MCF 10A (cell line): Measurements from ENCODE around the gene INTS6L. TPM values are rescaled to one million over a fixed set of nuclear protein-coding genes. Genes with fewer than 3 reads are reported as not detected.

Experiments used
- Bru-seq: library from RNA; stranded (reverse); fragments of 400-500 nt; gene quantifications from one replicate; lab custom pipeline; 2021; lab: Mats Ljungman, UMichigan
- BruChase-seq, 2 experiments: library from RNA; stranded (reverse); fragments of 400-500 nt; gene quantifications; one replicate each; lab custom pipeline; 2021; lab: Mats Ljungman, UMichigan
- BruUV-seq: library from RNA; stranded (reverse); fragments of 400-500 nt; replicated peaks from 2 replicates; lab custom pipeline; 2021; lab: Mats Ljungman, UMichigan
- CTCF ChIA-PET: fragments of 300-600 bp; sonication (Branson Sonifier 250); formaldehyde crosslinking; extraction: SDS; loops from one replicate; lab custom pipeline; 2021; ENCODE audit warnings: antibody characterized with exemption, inconsistent platforms; lab: Yijun Ruan, JAX
- POLR2A ChIA-PET: fragments of 300-600, 350-650 bp; sonication (Branson Sonifier 250); formaldehyde crosslinking; extraction: SDS; loops from one replicate; lab custom pipeline; 2020; ENCODE audit warnings: antibody characterized with exemption, inconsistent platforms; lab: Yijun Ruan, JAX
- DNase-seq: peaks from one replicate; pipeline ENCODE4 v3.0.0-alpha.2; 2018; ENCODE audit not compliant: unreplicated experiment
- H3K27ac Mint-ChIP-seq: one replicate; pipeline ENCODE4 v1.8.0; 2022; ENCODE audit warnings: mild to moderate bottlenecking, low read depth, mixed read lengths; ENCODE audit not compliant: unreplicated experiment
- H3K27me3 Mint-ChIP-seq: one replicate; pipeline ENCODE4 v1.8.0; 2022; ENCODE audit warnings: mixed read lengths; ENCODE audit not compliant: insufficient read depth, unreplicated experiment
- H3K36me3 Mint-ChIP-seq: one replicate; pipeline ENCODE4 v1.8.0; 2022; ENCODE audit warnings: mild to moderate bottlenecking, moderate library complexity, mixed read lengths; ENCODE audit not compliant: insufficient read depth, unreplicated experiment
- H3K4me1 Mint-ChIP-seq: one replicate; pipeline ENCODE4 v1.8.0; 2022; ENCODE audit warnings: mixed read lengths; ENCODE audit not compliant: insufficient read depth, unreplicated experiment
- H3K4me3 Mint-ChIP-seq: one replicate; pipeline ENCODE4 v1.8.0; 2022; ENCODE audit warnings: mild to moderate bottlenecking, moderate library complexity, mixed read lengths; ENCODE audit not compliant: unreplicated experiment
- H3K9me3 Mint-ChIP-seq: one replicate; pipeline ENCODE4 v1.8.0; 2022; ENCODE audit warnings: mixed read lengths; ENCODE audit not compliant: unreplicated experiment
- intact Hi-C: fragments of 100-400 bp; cut with micrococcal nuclease; formaldehyde crosslinking; loops from 2 replicates; pipeline ENCODE4 v1.14.1; 2022
- long read RNA-seq: library from polyadenylated mRNA; stranded (forward); transcript quantifications from one replicate; pipeline ENCODE4 v2.0.0, GENCODE V29; 2022
- total RNA-seq: library from RNA; stranded (reverse); gene quantifications from 2 replicates; pipeline ENCODE4 v1.2.3, GENCODE V29; 2022
- TF ChIP-seq, protein P1 (sequence below): fragments of 200-600 bp; IDR thresholded peaks from one replicate; pipeline ENCODE4 v1.8.0; 2022; ENCODE audit warnings: antibody characterized with exemption, mild to moderate bottlenecking; ENCODE audit not compliant: unreplicated experiment

Gene INTS6L, protein sequence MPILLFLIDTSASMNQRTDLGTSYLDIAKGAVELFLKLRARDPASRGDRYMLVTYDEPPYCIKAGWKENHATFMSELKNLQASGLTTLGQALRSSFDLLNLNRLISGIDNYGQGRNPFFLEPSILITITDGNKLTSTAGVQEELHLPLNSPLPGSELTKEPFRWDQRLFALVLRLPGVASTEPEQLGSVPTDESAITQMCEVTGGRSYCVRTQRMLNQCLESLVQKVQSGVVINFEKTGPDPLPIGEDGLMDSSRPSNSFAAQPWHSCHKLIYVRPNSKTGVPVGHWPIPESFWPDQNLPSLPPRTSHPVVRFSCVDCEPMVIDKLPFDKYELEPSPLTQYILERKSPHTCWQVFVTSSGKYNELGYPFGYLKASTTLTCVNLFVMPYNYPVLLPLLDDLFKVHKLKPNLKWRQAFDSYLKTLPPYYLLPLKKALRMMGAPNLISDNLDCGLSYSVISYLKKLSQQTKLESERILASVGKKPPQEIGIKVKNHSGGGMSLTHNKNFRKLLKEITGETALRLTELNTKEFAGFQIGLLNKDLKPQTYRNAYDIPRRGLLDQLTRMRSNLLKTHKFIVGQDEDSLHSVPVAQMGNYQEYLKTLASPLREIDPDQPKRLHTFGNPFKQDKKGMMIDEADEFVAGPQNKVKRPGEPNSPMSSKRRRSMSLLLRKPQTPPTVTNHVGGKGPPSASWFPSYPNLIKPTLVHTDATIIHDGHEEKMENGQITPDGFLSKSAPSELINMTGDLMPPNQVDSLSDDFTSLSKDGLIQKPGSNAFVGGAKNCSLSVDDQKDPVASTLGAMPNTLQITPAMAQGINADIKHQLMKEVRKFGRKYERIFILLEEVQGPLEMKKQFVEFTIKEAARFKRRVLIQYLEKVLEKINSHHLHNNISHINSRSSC
- total RNA-seq, result 5.9 and 6.9 TPM in 2 replicates
- Bru-seq, nascent RNA, result percentile 59 among the genes with signal in this experiment
- BruChase-seq, experiment 1, labeled RNA remaining after a 6-hour chase, result percentile 54 among the genes with signal in this experiment
- percentile 71 among the genes with signal in this experiment for BruChase-seq, experiment 2, labeled RNA remaining after a 2-hour chase
- long read RNA-seq, partial matches to known transcripts, result 4 of 19 reads
- long read RNA-seq, other reads (novel, unspliced or antisense), result 10 of 19 reads

DNA sequence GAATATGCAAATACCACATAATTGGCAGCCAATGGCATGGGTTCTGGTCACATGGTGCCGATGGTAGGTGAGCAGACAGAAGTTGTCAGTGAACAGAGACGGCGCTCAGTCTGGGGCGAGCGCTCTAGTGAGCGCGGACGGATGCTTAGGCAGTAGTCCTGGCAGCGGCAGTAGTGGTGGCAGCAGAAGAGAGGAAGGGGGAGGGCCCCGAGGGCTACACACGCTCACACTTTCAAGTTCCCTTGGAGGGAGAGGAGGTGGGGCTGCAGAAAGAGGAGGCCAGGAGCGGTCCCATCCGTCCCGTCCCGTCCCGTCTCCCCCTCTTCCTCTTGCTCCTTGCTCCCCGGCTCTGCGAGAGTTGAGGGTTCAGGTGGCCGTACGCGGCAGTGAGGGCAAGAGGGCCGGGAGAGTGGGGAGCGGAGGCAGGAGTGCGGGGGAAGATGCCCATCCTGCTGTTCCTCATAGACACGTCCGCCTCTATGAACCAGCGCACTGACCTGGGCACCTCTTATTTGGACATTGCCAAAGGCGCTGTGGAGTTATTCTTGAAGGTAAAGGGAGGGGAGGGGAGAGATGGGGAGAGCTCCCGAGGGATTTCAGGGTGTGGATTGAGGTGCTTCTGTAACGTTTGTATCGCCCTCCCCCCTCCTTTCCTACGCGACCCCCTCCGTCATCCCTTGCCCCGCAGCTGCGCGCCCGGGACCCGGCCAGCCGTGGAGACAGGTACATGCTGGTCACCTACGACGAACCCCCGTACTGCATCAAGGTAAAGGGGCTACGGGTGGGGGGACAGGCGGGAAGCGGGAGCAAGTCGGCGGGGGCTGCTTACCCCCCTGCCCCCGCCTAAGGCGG lies at the start of gene INTS6L:
INTS6L (plus strand) TSS at position 108 of the 852 bp plus-strand sequence; CDS start at position 441, 333 bp downstream.
- CTCF ChIA-PET, result interaction anchor here (0.5 to 1.3 kb wide), 3 partner anchors 12 to 351 kb away, joined by 3 read pairs; no protein-coding TSS in a partner anchor
- POLR2A ChIA-PET, result interaction anchor here (0.7 to 4.3 kb wide), 7 partner anchors 12 to 33 kb away, joined by 4 to 65 read pairs (median 6); no protein-coding TSS in a partner anchor
- Mint-ChIP-seq H3K9me3 (no peaks in the 10 kb centered on the region), H3K27ac (peak within 1 kb of the TSS; percentile 92), H3K36me3 (no peaks in the 10 kb centered on the region), H3K4me3 (peak within 1 kb of the TSS; percentile 88), H3K4me1 (peaks cover 5% of the 10 kb centered on the region), H3K27me3 (peaks cover 27% of the 10 kb centered on the region)
- intact Hi-C loops, result loop anchor here (1.0 to 5.0 kb wide), 2 partner anchors 38 to 52 kb away; no protein-coding TSS in a partner anchor
- peak; percentile 88 for DNase-seq
- TSS peak; percentile 16 for BruUV-seq
- TF ChIP-seq, protein P1, sequence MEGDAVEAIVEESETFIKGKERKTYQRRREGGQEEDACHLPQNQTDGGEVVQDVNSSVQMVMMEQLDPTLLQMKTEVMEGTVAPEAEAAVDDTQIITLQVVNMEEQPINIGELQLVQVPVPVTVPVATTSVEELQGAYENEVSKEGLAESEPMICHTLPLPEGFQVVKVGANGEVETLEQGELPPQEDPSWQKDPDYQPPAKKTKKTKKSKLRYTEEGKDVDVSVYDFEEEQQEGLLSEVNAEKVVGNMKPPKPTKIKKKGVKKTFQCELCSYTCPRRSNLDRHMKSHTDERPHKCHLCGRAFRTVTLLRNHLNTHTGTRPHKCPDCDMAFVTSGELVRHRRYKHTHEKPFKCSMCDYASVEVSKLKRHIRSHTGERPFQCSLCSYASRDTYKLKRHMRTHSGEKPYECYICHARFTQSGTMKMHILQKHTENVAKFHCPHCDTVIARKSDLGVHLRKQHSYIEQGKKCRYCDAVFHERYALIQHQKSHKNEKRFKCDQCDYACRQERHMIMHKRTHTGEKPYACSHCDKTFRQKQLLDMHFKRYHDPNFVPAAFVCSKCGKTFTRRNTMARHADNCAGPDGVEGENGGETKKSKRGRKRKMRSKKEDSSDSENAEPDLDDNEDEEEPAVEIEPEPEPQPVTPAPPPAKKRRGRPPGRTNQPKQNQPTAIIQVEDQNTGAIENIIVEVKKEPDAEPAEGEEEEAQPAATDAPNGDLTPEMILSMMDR, result no peak

DNA sequence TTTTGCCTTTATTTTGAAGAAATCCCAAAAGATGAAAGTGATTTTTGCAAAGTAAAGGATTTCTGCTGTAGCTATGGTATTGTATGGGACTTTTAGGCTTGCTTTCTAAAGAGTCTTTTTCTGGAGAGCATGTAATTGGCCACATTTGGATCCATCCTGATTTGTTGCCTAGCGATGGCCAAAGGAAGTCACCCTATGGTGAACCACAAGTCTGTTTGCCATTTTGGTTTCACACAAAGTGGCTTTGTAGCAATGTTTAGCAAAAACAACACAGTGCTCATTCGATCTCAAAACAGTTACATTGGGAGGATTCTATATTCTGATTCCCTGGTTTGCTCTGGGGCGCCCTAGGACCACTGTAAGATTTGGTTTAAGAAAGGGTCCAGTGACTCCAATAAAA lies 44.1 kb upstream of the INTS6L start:
- Mint-ChIP-seq H3K4me3 (no peak overlapping the region), H3K27ac (no peak overlapping the region), H3K36me3 (no peaks in the 10 kb centered on the region), H3K9me3 (no peaks in the 10 kb centered on the region), H3K27me3 (peaks cover 80% of the 10 kb centered on the region), H3K4me1 (peaks cover 6% of the 10 kb centered on the region)
- TF ChIP-seq, protein P1, result no peak
- no peak for DNase-seq
- ChIA-PET POLR2A (no interaction called here), CTCF (interaction anchor here (0.5 to 2.3 kb wide), 4 partner anchors 11 to 1531 kb away, joined by 3 to 9 read pairs (median 4); no protein-coding TSS in a partner anchor)
- BruUV-seq, result no TSS peak
- intact Hi-C loops, result no loop called here

DNA sequence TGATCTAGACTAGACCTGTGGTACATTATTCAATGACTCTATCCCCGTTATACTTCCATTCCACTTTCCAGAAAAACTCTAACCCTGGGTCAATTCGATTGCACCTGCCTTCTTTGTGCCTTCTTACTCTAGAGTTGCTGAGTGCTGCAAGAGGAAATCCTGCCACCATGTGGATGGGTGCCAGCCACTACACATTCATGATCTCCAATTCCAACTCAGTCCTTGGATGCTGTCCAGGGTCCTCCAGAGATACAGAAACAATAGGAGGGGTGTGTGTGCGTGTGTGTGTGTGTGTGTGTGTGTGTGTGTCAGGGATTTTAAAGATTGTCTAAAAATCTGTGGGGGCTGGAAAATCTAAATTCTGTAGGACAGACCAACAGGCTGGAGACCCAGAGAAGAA lies 42.9 kb upstream of the INTS6L start:
- no peak overlapping the region for H3K27ac Mint-ChIP-seq
- no peaks in the 10 kb centered on the region for H3K36me3 Mint-ChIP-seq
- POLR2A ChIA-PET, result no interaction called here
- no TSS peak for BruUV-seq
- CTCF ChIA-PET, result no interaction called here
- peak; percentile 85 for DNase-seq
- intact Hi-C loops, result loop anchor here (1.0 kb wide), 1 partner anchor 291 kb away; no protein-coding TSS in a partner anchor
- no peaks in the 10 kb centered on the region for H3K9me3 Mint-ChIP-seq
- peaks cover 69% of the 10 kb centered on the region for H3K27me3 Mint-ChIP-seq
- no peak overlapping the region for H3K4me3 Mint-ChIP-seq
- TF ChIP-seq, protein P1, result peak; percentile 45
- H3K4me1 Mint-ChIP-seq, result peaks cover 6% of the 10 kb centered on the region
